GM12878 (cell line): ENCODE measurements around the gene PMM1. TPM values are rescaled to one million over a fixed set of nuclear protein-coding genes. Genes with fewer than 3 reads are reported as not detected.

Source experiments
- ATAC-seq: fragments of 200-7000 bp; cut with Tn5 transposase; 3 replicates; pipeline ENCODE4 v1.9.1; 2020; ENCODE audit warnings: mild to moderate bottlenecking, moderate library complexity
- BruUV-seq: library from RNA; stranded (reverse); fragments of 400-500 nt; replicated peaks from 2 replicates; lab custom pipeline; 2021; lab: Mats Ljungman, UMichigan
- CTCF ChIA-PET: fragments of 300-600 bp; sonication (Branson Sonifier 250); formaldehyde crosslinking; extraction: SDS; loops from one replicate; lab custom pipeline; 2021; ENCODE audit warnings: inconsistent platforms; lab: Yijun Ruan, JAX
- POLR2A ChIA-PET: fragments of 350-600 bp; formaldehyde crosslinking; extraction: SDS; loops from one replicate; lab custom pipeline; 2021; ENCODE audit warnings: inconsistent platforms; lab: Charles Lee
- RAD21 ChIA-PET: fragments of 300-600 bp; sonication (Branson Sonifier 250); formaldehyde crosslinking; loops from one replicate; lab custom pipeline; 2023; ENCODE audit warnings: antibody characterized with exemption; ENCODE audit not compliant: unreplicated experiment; lab: Charles Lee
- SMC1A ChIA-PET: fragments of 300-600 bp; sonication (Branson Sonifier 250); formaldehyde crosslinking; loops from one replicate; lab custom pipeline; 2023; ENCODE audit not compliant: unreplicated experiment, uncharacterized antibody; lab: Charles Lee
- DNase-seq: peaks from one replicate; pipeline ENCODE4 v3.0.0-alpha.2; 2011; ENCODE audit warnings: low read depth, low spot score
- FAIRE-seq: peaks from 3 replicates; lab custom pipeline; 2011; peaks lifted over from hg19 to GRCh38; lab: Jason Lieb, UNC
- H2AFZ ChIP-seq: 2 replicates; pipeline ENCODE4 v1.6.0; 2011; ENCODE audit warnings: low read depth, low read length, control low read depth; ENCODE audit not compliant: control insufficient read depth
- H3K27ac ChIP-seq: 2 replicates; pipeline ENCODE4 v1.5.1; 2011; ENCODE audit warnings: control low read depth; ENCODE audit not compliant: control insufficient read depth, insufficient read depth
- H3K27me3 ChIP-seq, 2 experiments: replicated peaks in 1 of 2; 2 replicates each; pipeline versions ENCODE4 v1.6.0 to v1.6.1; 2011; ENCODE audit warnings: low read length in 1 of 2; ENCODE audit not compliant: control insufficient read depth in 2 of 2, insufficient read depth in 2 of 2
- H3K36me3 ChIP-seq, 2 experiments: 2 replicates each; pipeline ENCODE4 v1.5.1; 2011; ENCODE audit warnings: low read length in 1 of 2; ENCODE audit not compliant: control insufficient read depth in 2 of 2, insufficient read depth in 2 of 2
- H3K4me1 ChIP-seq: 2 replicates; pipeline ENCODE4 v1.6.1; 2011; ENCODE audit warnings: mild to moderate bottlenecking, low read length, moderate library complexity, mixed read lengths; ENCODE audit not compliant: control insufficient read depth, insufficient read depth
- H3K4me2 ChIP-seq: 2 replicates; pipeline ENCODE4 v1.6.0; 2011; ENCODE audit warnings: control low read depth; ENCODE audit not compliant: control insufficient read depth, insufficient read depth
- H3K4me3 ChIP-seq: fragments of 200-600 bp; sonication (generic); 2 replicates; pipeline ENCODE4 v1.5.1; 2016
- H3K79me2 ChIP-seq: 2 replicates; pipeline ENCODE4 v1.6.0; 2011; ENCODE audit warnings: low read length; ENCODE audit not compliant: control insufficient read depth, insufficient read depth
- H3K9ac ChIP-seq: 2 replicates; pipeline ENCODE4 v1.8.0; 2011; ENCODE audit warnings: low read length, control low read depth, mixed read lengths; ENCODE audit not compliant: control insufficient read depth, insufficient read depth
- H3K9me3 ChIP-seq: replicated peaks from 3 replicates; pipeline ENCODE4 v1.5.1; 2011; ENCODE audit warnings: mild to moderate bottlenecking, low read length; ENCODE audit not compliant: control insufficient read depth, insufficient read depth
- H4K20me1 ChIP-seq: 2 replicates; pipeline ENCODE4 v1.6.0; 2011; ENCODE audit not compliant: control insufficient read depth, insufficient read depth
- ETV6 ChIP-seq, 2 experiments: fragments of 450-650 bp in 1 of 2; IDR thresholded peaks in 1 of 2; conservative IDR thresholded peaks in 1 of 2; 2 replicates each; pipeline ENCODE4 v1.6.1; 2014; ENCODE audit warnings: antibody characterized with exemption in 1 of 2, borderline replicate concordance in 1 of 2, low read depth in 1 of 2, mild to moderate bottlenecking in 1 of 2, moderate library complexity in 1 of 2
- HSF1 ChIP-seq: fragments of 150-350 bp; IDR thresholded peaks from 2 replicates; pipeline ENCODE4 v1.6.1; 2014; ENCODE audit warnings: mild to moderate bottlenecking, low read depth, low read length
- MEF2A ChIP-seq: IDR thresholded peaks from 2 replicates; pipeline ENCODE4 v1.6.1; 2011; ENCODE audit warnings: low read depth, mild to moderate bottlenecking, low read length, moderate library complexity; ENCODE audit not compliant: insufficient read depth
- NBN ChIP-seq: fragments of 450-650 bp; IDR thresholded peaks from 2 replicates; pipeline ENCODE4 v1.6.1; 2016
- RAD51 ChIP-seq: fragments of 450-650 bp; IDR thresholded peaks from 2 replicates; pipeline ENCODE4 v1.6.1; 2016; ENCODE audit warnings: moderate library complexity, mild to moderate bottlenecking, inconsistent platforms
- SIX5 ChIP-seq: IDR thresholded peaks from 2 replicates; pipeline ENCODE4 v1.6.1; 2011; ENCODE audit warnings: mild to moderate bottlenecking, low read depth, low read length, moderate library complexity; ENCODE audit not compliant: severe bottlenecking
- SP1 ChIP-seq: IDR thresholded peaks from one replicate; pipeline ENCODE4 v1.6.1; 2011; ENCODE audit warnings: low read depth, low read length
- SPI1 ChIP-seq: IDR thresholded peaks from 2 replicates; pipeline ENCODE4 v1.6.1; 2011; ENCODE audit warnings: low read depth, mild to moderate bottlenecking, low read length, moderate library complexity, borderline replicate concordance; ENCODE audit not compliant: insufficient read depth
- SUZ12 ChIP-seq: fragments of 200-600 bp; sonication (generic); IDR thresholded peaks from one replicate; pipeline ENCODE4 v1.6.1; 2018; ENCODE audit warnings: antibody characterized with exemption, mild to moderate bottlenecking; ENCODE audit not compliant: unreplicated experiment
- USF2 ChIP-seq: IDR thresholded peaks from 2 replicates; pipeline ENCODE4 v1.6.1; 2011; ENCODE audit warnings: low read depth, low read length, improper control_type of control experiment, borderline replicate concordance
- ZNF592 ChIP-seq: fragments of 450-650 bp; IDR thresholded peaks from 2 replicates; pipeline ENCODE4 v1.6.1; 2017; ENCODE audit warnings: mild to moderate bottlenecking, moderate library complexity
- WGBS: methylation state at CpG from one replicate; pipeline ENCODE4 v1.1.6; 2016; ENCODE audit warnings: low lambda C conversion rate; ENCODE audit not compliant: insufficient replicate concordance, insufficient coverage; ENCODE audit errors: missing lambda C conversion rate; 5-methylcytosine and 5-hydroxymethylcytosine counted together
- in situ Hi-C: fragments of 300-500 bp; cut with MboI; formaldehyde crosslinking; loops from 9 replicates; pipeline ENCODE4 v1.14.3; 2018; ENCODE audit warnings: mixed read lengths
- intact Hi-C: fragments of 100-400 bp; cut with micrococcal nuclease; formaldehyde crosslinking; loops from one replicate; pipeline ENCODE4 v1.14.2; 2022; ENCODE audit not compliant: unreplicated experiment
- polyA plus RNA-seq, 11 experiments: library from polyadenylated mRNA; depleted of rRNA in 4 of 11; unstranded in 6 of 11; stranded (reverse) in 5 of 11; fragments of >200 nt; fragmentation: Nextera tagmentation in 4 of 11; fragmentation: Illumina TruSeq in 1 of 11; extraction: Ambion mirVana in 4 of 11; extraction: Trizol in 1 of 11; gene quantifications; 1 replicate in 1 of 11; 2 replicates in 10 of 11; pipeline versions ENCODE4 v1.2.1 to v1.2.3, GENCODE V29; 2011 to 2016; ENCODE audit warnings: inconsistent platforms in 2 of 11, missing spikeins in 2 of 11, low read depth in 1 of 11
- total RNA-seq, 4 experiments: library from RNA; depleted of rRNA in 3 of 4; stranded (reverse); fragments of >200 nt in 3 of 4; fragmentation: Illumina TruSeq in 1 of 4; extraction: Trizol in 1 of 4; gene quantifications; 2 replicates each; pipeline versions ENCODE4 v1.2.1 to v1.2.3, GENCODE V29; 2013 to 2021

Gene PMM1
- total and polyA plus RNA-seq, 10 of the 15 experiments (the other 5 are each of a cell fraction or from before 2014, with no cell fraction given), result 8.2 to 32.2 (median 16.9) TPM

- Histone ChIP-seq H4K20me1 (no peaks in the 10 kb centered on the region; the same call in 1 of the 2 replicates), H3K79me2 (no peaks in the 10 kb centered on the region), H2AFZ (no peak overlapping the region), H3K4me3 (no peak overlapping the region), H3K9ac (no peak overlapping the region), H3K4me2 (no peak overlapping the region), H3K4me1 (no peaks in the 10 kb centered on the region), H3K27ac (no peak overlapping the region), H3K27me3 (no peaks in the 10 kb centered on the region), H3K36me3 (peaks cover 23 to 32% of the 10 kb centered on the region in 2 experiments), H3K9me3 (no peaks in the 10 kb centered on the region)
- SMC1A ChIA-PET, result interaction anchor here (0.6 to 0.8 kb wide), 2 partner anchors 17 to 29 kb away, joined by 3 read pairs; no protein-coding TSS in a partner anchor
- in situ Hi-C loops (no loop called here), intact Hi-C loops (no loop called here)
- RAD21 ChIA-PET, result no interaction called here
- ATAC-seq (no peak), DNase-seq (no peak), FAIRE-seq (no peak)
- BruUV-seq, result no TSS peak
- TF ChIP-seq SUZ12, result no peak
- no peak for TF ChIP-seq NBN
- TF ChIP-seq MEF2A, result no peak
- TF ChIP-seq SPI1, result no peak
- no peak for TF ChIP-seq RAD51
- TF ChIP-seq SIX5, result no peak
- no peak for TF ChIP-seq SP1
- no peak for TF ChIP-seq HSF1
- no peak for TF ChIP-seq ETV6 (conservative IDR thresholded peaks at IDR 0.05 in 1 of 2, IDR thresholded peaks at IDR 0.05 in 1 of 2; ENCODE audit: borderline replicate concordance in 1 of 2, low read depth in 1 of 2)
- TF ChIP-seq USF2, result no peak
- no peak for TF ChIP-seq ZNF592
- WGBS, result 96% methylated on average over 5 of the region's 5 CpGs
- POLR2A ChIA-PET, result interaction anchor here (0.7 kb wide), 2 partner anchors 13 to 49 kb away, joined by 4 to 7 read pairs; partner anchors contain the start of gene PMM1
- CTCF ChIA-PET, result interaction anchor here (1.1 kb wide), 1 partner anchor 29 kb away, joined by 3 read pairs; no protein-coding TSS in a partner anchor
Measured at GRCh38 chr22:41638124-41638523, 48.5 kb upstream of the PMM1 start.
